HG02678 (cell line): ENCODE data around the gene ZDHHC14.
A peak's percentile ranks its signal among the peaks of the same experiment; 100 is the strongest.
"Not testable (repeated sequence)": the region's sequence is repeated elsewhere in the genome, so short reads cannot be mapped to it uniquely, and the experiment has no call there.

Experiments used
- ATAC-seq: cut with Tn5 transposase; IDR thresholded peaks from one replicate; pipeline ENCODE4 v1.9.1; 2021; ENCODE audit warnings: mild to moderate bottlenecking, moderate library complexity; ENCODE audit not compliant: unreplicated experiment

ZDHHC14 gene

GRCh38 chr6:157462956-157463742 is 82.2 kb downstream of the ZDHHC14 start:
- no peak for ATAC-seq

GRCh38 chr6:157463743-157464135 is 82.7 kb downstream of the ZDHHC14 start:
- ATAC-seq: not testable (repeated sequence)

- ATAC-seq: peak; percentile 46
These were observed 83.9 kb downstream of the ZDHHC14 start for GRCh38 chr6:157464653-157465535.

GRCh38 chr6:157466342-157466648 is 85.3 kb downstream of the ZDHHC14 start:
- ATAC-seq: no peak

- not testable (repeated sequence) for ATAC-seq
These were observed 86.3 kb downstream of the ZDHHC14 start for GRCh38 chr6:157467339-157467738.

DNA sequence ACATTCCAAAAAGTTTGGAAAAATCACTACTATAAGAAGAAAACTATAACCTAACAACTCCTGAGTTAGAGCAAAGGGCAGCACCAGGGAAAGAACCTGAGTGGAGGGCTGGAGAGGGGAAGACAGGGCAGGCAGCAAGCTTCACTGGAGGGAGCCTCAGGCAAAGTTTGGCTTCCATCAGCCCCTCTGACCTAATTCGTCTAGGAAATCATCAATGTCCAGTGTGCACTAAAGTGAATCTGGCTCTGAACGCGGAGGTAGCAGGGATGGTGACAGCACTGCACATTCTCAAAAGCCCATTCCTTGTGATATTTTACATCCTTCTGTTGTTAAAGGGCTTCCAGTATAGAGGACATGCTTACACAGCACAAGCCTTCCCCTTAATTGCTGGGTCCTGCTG is 87.1 kb downstream of the ZDHHC14 start:
- no peak for ATAC-seq

GRCh38 chr6:157468574-157468973 is 87.6 kb downstream of the ZDHHC14 start:
- no peak for ATAC-seq

- no peak for ATAC-seq
These were observed 88.4 kb downstream of the ZDHHC14 start for GRCh38 chr6:157469378-157469777.

GRCh38 chr6:157471077-157471686 is 90.2 kb downstream of the ZDHHC14 start:
- no peak for ATAC-seq

DNA sequence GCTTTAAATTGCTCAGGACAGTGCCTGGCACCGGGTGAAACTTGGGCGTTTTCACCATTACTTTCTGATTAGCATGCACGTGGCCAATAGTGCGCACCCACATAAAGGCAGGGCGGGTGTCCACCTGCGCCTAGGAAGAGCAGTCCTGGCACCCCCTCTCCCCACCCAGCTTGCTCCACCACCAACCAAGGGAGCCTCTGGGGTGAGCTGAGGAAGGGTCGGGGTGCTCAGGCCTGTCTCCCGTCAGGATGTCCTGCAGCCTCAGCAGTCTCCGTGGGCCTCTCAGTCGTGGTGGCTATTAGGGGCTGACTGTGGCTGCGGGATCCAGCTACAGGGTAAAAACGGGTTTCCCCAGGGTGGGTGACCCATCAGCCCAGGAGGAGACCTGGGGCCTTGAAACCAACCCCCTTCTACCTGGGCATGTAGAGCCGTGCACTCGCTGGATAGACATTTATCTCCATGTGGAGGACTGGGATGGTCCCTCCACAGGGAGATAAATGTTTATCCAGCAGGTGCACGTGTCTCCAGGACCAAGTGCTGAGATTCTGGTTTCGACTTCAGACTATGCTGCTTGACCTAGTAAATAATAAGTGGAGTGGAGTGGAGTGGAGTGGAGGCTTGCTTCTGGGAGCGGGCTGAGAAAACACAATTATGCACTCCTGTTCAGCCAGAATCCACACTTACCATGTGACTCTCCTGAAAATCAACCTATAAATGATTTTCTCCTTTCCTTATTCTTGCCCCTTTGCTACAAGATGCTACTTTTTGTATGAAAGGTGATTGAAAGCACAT is 91.1 kb downstream of the ZDHHC14 start:
- no peak for ATAC-seq

- no peak for ATAC-seq
These were observed 95.8 kb downstream of the ZDHHC14 start for GRCh38 chr6:157476797-157477196.

GRCh38 chr6:157478926-157479325 is 97.9 kb downstream of the ZDHHC14 start:
- ATAC-seq: no peak

DNA sequence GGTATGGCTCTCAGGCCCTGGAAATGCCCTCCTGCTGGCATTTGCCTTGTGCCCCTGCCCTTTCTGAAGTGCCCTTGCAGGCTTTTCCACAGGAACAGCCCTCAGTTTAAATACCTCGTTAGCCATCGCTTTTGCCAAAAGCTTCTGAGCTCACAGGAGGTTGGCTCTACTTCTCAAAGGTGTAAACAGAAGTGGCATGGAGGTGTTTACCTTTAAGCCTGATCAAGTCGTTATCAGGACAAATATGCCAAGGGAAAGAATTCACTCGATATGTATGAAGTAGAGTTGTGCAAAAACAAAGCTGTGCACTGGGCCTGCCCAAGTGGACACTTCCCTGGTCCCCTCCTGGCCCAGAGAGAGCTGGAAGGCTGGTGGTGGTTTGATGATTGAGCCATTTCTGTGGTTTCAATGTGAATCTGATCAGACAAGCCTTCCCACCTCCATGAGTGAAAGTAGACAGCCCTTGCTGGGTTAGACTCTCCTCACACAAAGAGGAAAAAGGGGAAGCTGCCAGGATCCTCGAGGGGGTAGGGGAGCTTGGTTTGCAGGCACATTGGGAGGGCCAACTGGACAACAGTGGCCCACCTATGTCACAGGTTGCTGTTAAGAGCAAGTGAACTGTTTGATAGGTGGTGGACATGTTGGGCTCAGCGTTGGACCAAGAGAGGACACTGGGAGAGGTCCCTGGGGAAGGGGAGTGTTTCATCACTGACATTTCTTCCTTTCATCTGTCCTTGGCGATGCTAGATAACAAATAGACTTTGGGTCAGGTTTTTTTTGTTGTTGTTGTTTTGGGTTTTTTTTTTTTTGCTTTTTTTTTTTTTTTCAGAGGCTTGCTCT is 98.7 kb downstream of the ZDHHC14 start:
- no peak for ATAC-seq

- no peak for ATAC-seq
These were observed 100.3 kb downstream of the ZDHHC14 start for GRCh38 chr6:157481189-157481864.

GRCh38 chr6:157481865-157482249 is 100.9 kb downstream of the ZDHHC14 start:
- ATAC-seq: no peak

DNA sequence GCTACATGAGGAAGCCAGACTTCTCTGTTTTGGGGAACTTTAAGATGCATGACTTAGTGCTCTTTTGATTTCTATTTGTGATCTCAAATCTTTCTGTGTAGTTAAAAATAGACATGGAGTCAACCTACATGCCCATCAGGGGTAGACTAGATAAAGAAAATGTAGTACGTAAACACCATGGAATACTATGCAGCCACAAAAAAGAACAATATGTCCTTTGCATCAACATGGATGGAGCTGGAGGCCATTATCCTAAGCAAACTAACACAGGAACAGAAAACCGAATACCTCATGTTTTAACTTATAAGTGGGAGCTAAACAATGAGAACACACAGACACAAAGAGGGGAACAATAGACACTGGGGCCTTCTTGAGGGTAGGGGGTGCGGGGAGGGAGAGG is 102.8 kb downstream of the ZDHHC14 start:
- ATAC-seq: no peak

- ATAC-seq: no peak
These were observed 103.2 kb downstream of the ZDHHC14 start for GRCh38 chr6:157484181-157484580.

GRCh38 chr6:157486572-157486971 is 105.6 kb downstream of the ZDHHC14 start:
- ATAC-seq: no peak

GRCh38 chr6:157487110-157487773 is 106.3 kb downstream of the ZDHHC14 start:
- ATAC-seq: no peak
